ENCODE data around the gene L3MBTL4. TPM values are rescaled to one million over a fixed set of nuclear protein-coding genes. Genes with fewer than 3 reads are reported as not detected.
"Not testable (repeated sequence)": the region's sequence is repeated elsewhere in the genome, so short reads cannot be mapped to it uniquely, and the experiment has no call there.

L3MBTL4 gene
- total RNA-seq, 4 donors from 2014 or later = 0.40 to 3.8 (median 0.76) TPM

- Histone ChIP-seq H3K4me3 (no peak overlapping the region), H3K4me1 (no peaks in the 10 kb centered on the region), H3K27ac (no peak overlapping the region), H3K27me3 (no peaks in the 10 kb centered on the region), H3K36me3 (no peaks in the 10 kb centered on the region), H3K9me3 (no peaks in the 10 kb centered on the region)
- ATAC-seq (no peak), DNase-seq (no peak)
- TF ChIP-seq CTCF (IDR thresholded peaks at IDR 0.05 in 4 of 5, conservative IDR thresholded peaks at IDR 0.05 in 1 of 5) = no peak
- TF ChIP-seq POLR2A (IDR thresholded peaks at IDR 0.05) = no peak
- in situ Hi-C loops (cut with MboI; ENCODE audit: low sequenced_read_pairs in 4 of 4) = no loop called here
- intact Hi-C loops (cut with DNase I; ENCODE audit: low total_unique reads) = no loop called here
Measured at GRCh38 chr18:6199777-6200176, 214.9 kb downstream of the L3MBTL4 start.

- no peak for ATAC-seq
- Histone ChIP-seq H3K4me1 (no peaks in the 10 kb centered on the region), H3K27me3 (no peaks in the 10 kb centered on the region), H3K36me3 (no peaks in the 10 kb centered on the region), H3K4me3 (no peak overlapping the region), H3K9me3 (no peaks in the 10 kb centered on the region), H3K27ac (no peak overlapping the region)
- intact Hi-C loops (cut with DNase I; ENCODE audit: low total_unique reads) = no loop called here
- in situ Hi-C loops (cut with MboI; ENCODE audit: low sequenced_read_pairs in 4 of 4) = no loop called here
- DNase-seq = no peak
- TF ChIP-seq POLR2A (IDR thresholded peaks at IDR 0.05) (no peak), CTCF (IDR thresholded peaks at IDR 0.05 in 4 of 5, conservative IDR thresholded peaks at IDR 0.05 in 1 of 5) (no peak)
Measured at GRCh38 chr18:6198585-6198984, 216.1 kb downstream of the L3MBTL4 start.

- DNase-seq (no peak), ATAC-seq (no peak)
- no peaks in the 10 kb centered on the region for H3K4me1 ChIP-seq
- no peak overlapping the region for H3K27ac ChIP-seq
- intact Hi-C loops (cut with DNase I; ENCODE audit: low total_unique reads) = no loop called here
- H3K27me3 ChIP-seq = no peaks in the 10 kb centered on the region
- H3K9me3 ChIP-seq = no peaks in the 10 kb centered on the region
- no peak overlapping the region for H3K4me3 ChIP-seq
- no peaks in the 10 kb centered on the region for H3K36me3 ChIP-seq
- TF ChIP-seq CTCF (IDR thresholded peaks at IDR 0.05 in 4 of 5, conservative IDR thresholded peaks at IDR 0.05 in 1 of 5) (no peak), POLR2A (IDR thresholded peaks at IDR 0.05) (no peak)
- in situ Hi-C loops (cut with MboI; ENCODE audit: low sequenced_read_pairs in 4 of 4) = no loop called here
Measured at GRCh38 chr18:6194640-6195039, 220.1 kb downstream of the L3MBTL4 start.

GRCh38 chr18:6185782-6186181, 228.9 kb downstream of the L3MBTL4 start:
- H3K4me3 ChIP-seq; H3K27ac ChIP-seq; H3K4me1 ChIP-seq; H3K9me3 ChIP-seq; H3K27me3 ChIP-seq; in situ Hi-C loops (cut with MboI; ENCODE audit: low sequenced_read_pairs in 4 of 4); DNase-seq; H3K36me3 ChIP-seq; ATAC-seq; intact Hi-C loops (cut with DNase I; ENCODE audit: low total_unique reads): not testable (repeated sequence)

- intact Hi-C loops (cut with DNase I; ENCODE audit: low total_unique reads) = no loop called here
- in situ Hi-C loops (cut with MboI; ENCODE audit: low sequenced_read_pairs in 4 of 4) = no loop called here
- Histone ChIP-seq H3K27me3 (no peaks in the 10 kb centered on the region), H3K4me1 (no peaks in the 10 kb centered on the region), H3K36me3 (no peaks in the 10 kb centered on the region), H3K9me3 (no peaks in the 10 kb centered on the region), H3K27ac (no peak overlapping the region), H3K4me3 (no peak overlapping the region)
- ATAC-seq (no peak), DNase-seq (no peak)
- TF ChIP-seq CTCF (IDR thresholded peaks at IDR 0.05 in 4 of 5, conservative IDR thresholded peaks at IDR 0.05 in 1 of 5) (no peak), POLR2A (IDR thresholded peaks at IDR 0.05) (no peak)
Measured at GRCh38 chr18:6174983-6175745, 239.5 kb downstream of the L3MBTL4 start.

Measured in gastrocnemius medialis (tissue), 4 donors.